SK-N-SH (cell line): ENCODE data around the gene CHD6. TPM values are rescaled to one million over a fixed set of nuclear protein-coding genes. Genes with fewer than 3 reads are reported as not detected.

Source experiments
- CTCF ChIA-PET: fragments of 300-600, 350-600 bp; formaldehyde crosslinking; extraction: SDS; loops from one replicate; lab custom pipeline; 2021; lab: Yijun Ruan, JAX
- POLR2A ChIA-PET: fragments of 350-600 bp; sonication (Branson Sonifier 250); formaldehyde crosslinking; extraction: SDS; loops from one replicate; lab custom pipeline; 2020; ENCODE audit warnings: antibody characterized with exemption, inconsistent platforms; lab: Yijun Ruan, JAX
- DNase-seq: peaks from one replicate; pipeline ENCODE4 v3.0.0; 2012
- H2AFZ ChIP-seq: fragments of 200-600 bp; sonication (generic); 2 replicates; pipeline ENCODE4 v1.8.1; 2016; ENCODE audit warnings: antibody characterized with exemption, mild to moderate bottlenecking, low read depth
- H3F3A ChIP-seq: fragments of 200-600 bp; sonication (generic); replicated peaks from 2 replicates; pipeline ENCODE3; 2016; ENCODE audit warnings: antibody characterized with exemption, mild to moderate bottlenecking; ENCODE audit not compliant: insufficient read depth
- H3K27ac ChIP-seq, 2 experiments: fragments of 200-500 bp in 1 of 2; fragments of 200-600 bp in 1 of 2; sonication (Bioruptor generic) in 1 of 2; sonication (generic), shearing (Covaris generic) in 1 of 2; 2 replicates each; pipeline versions ENCODE4 v1.5.1 to v1.6.1; 2014 to 2016; ENCODE audit warnings: low read depth in 2 of 2, inconsistent platforms in 1 of 2, low read length in 1 of 2, mild to moderate bottlenecking in 1 of 2, mixed read lengths in 1 of 2
- H3K27me3 ChIP-seq: fragments of 200-600 bp; sonication (generic), shearing (Covaris generic); 2 replicates; pipeline ENCODE4 v1.6.1; 2016; ENCODE audit warnings: mixed run types; ENCODE audit not compliant: insufficient read depth
- H3K36me3 ChIP-seq, 2 experiments: fragments of 200-500 bp in 1 of 2; fragments of 200-600 bp in 1 of 2; sonication (Bioruptor generic) in 1 of 2; sonication (generic) in 1 of 2; replicated peaks in 1 of 2; 2 replicates each; pipeline versions ENCODE3 to v1.5.1; 2014 to 2016; ENCODE audit warnings: low read length in 1 of 2, mild to moderate bottlenecking in 1 of 2; ENCODE audit not compliant: insufficient read depth in 2 of 2, control insufficient read depth in 1 of 2
- H3K4me1 ChIP-seq, 2 experiments: fragments of 200-500 bp in 1 of 2; fragments of 200-600 bp in 1 of 2; sonication (Bioruptor generic) in 1 of 2; sonication (generic), shearing (Covaris generic) in 1 of 2; 2 replicates each; pipeline versions ENCODE4 v1.5.1 to v1.6.1; 2014 to 2016; ENCODE audit warnings: low read depth in 1 of 2, low read length in 1 of 2, mixed run types in 1 of 2; ENCODE audit not compliant: insufficient read depth in 2 of 2, control insufficient read depth in 1 of 2
- H3K4me2 ChIP-seq: fragments of 200-600 bp; sonication (generic), shearing (Covaris generic); 2 replicates; pipeline ENCODE4 v1.6.1; 2017; ENCODE audit warnings: mixed run types
- H3K4me3 ChIP-seq, 2 experiments: fragments of 200-500 bp in 1 of 2; fragments of 200-600 bp in 1 of 2; sonication (Bioruptor generic) in 1 of 2; sonication (generic), shearing (Covaris generic) in 1 of 2; 2 replicates each; pipeline versions ENCODE4 v1.5.1 to v1.8.1; 2014 to 2016; ENCODE audit warnings: low read depth in 2 of 2, inconsistent platforms in 1 of 2, low read length in 1 of 2, mild to moderate bottlenecking in 1 of 2, mixed read lengths in 1 of 2, moderate library complexity in 1 of 2
- H3K79me2 ChIP-seq: fragments of 200-600 bp; sonication (generic); 2 replicates; pipeline ENCODE4 v1.8.1; 2017; ENCODE audit warnings: mild to moderate bottlenecking; ENCODE audit not compliant: insufficient read depth
- H3K9ac ChIP-seq: fragments of 200-600 bp; sonication (generic); 2 replicates; pipeline ENCODE4 v1.6.1; 2017; ENCODE audit warnings: mixed run types
- H3K9me2 ChIP-seq: fragments of 200-600 bp; sonication (generic); 2 replicates; pipeline ENCODE4 v1.6.1; 2017; ENCODE audit warnings: mixed run types
- H3K9me3 ChIP-seq: fragments of 200-600 bp; sonication (generic); 2 replicates; pipeline ENCODE4 v1.6.1; 2017; ENCODE audit warnings: mixed run types, mild to moderate bottlenecking, moderate library complexity
- H4K20me1 ChIP-seq: fragments of 200-600 bp; sonication (generic); 2 replicates; pipeline ENCODE4 v1.6.1; 2017; ENCODE audit warnings: mild to moderate bottlenecking, mixed run types; ENCODE audit not compliant: insufficient read depth
- EP300 ChIP-seq, 2 experiments: IDR thresholded peaks; 2 replicates each; pipeline versions ENCODE4 v1.4.0 to v1.6.1; 2012; ENCODE audit warnings: borderline replicate concordance in 1 of 2, low read depth in 1 of 2, low read length in 1 of 2
- JUND ChIP-seq: IDR thresholded peaks from 2 replicates; pipeline ENCODE4 v1.4.0; 2012
- WGBS: methylation state at CpG from one replicate; pipeline ENCODE4 v1.1.6; 2017; ENCODE audit warnings: low lambda C conversion rate; 5-methylcytosine and 5-hydroxymethylcytosine counted together
- polyA plus RNA-seq, 3 experiments: library from polyadenylated mRNA; depleted of rRNA; stranded (reverse); fragments of >200 nt; gene quantifications; 2 replicates each; pipeline ENCODE4 v1.2.3, GENCODE V29; 2012
- TF ChIP-seq, protein P1 (sequence below): fragments of 200-600 bp; sonication (generic); IDR thresholded peaks from 2 replicates; pipeline ENCODE4 v1.6.1; 2017; ENCODE audit warnings: antibody characterized with exemption, mild to moderate bottlenecking, moderate library complexity
- TF ChIP-seq, protein P2 (sequence below): IDR thresholded peaks from 2 replicates; pipeline ENCODE4 v1.6.1; 2012; ENCODE audit warnings: mild to moderate bottlenecking, low read depth, low read length, moderate library complexity

CHD6 gene
- polyA plus RNA-seq, 1 of the 3 experiments (the other 2 are of a cell fraction): 7.1 TPM

DNA sequence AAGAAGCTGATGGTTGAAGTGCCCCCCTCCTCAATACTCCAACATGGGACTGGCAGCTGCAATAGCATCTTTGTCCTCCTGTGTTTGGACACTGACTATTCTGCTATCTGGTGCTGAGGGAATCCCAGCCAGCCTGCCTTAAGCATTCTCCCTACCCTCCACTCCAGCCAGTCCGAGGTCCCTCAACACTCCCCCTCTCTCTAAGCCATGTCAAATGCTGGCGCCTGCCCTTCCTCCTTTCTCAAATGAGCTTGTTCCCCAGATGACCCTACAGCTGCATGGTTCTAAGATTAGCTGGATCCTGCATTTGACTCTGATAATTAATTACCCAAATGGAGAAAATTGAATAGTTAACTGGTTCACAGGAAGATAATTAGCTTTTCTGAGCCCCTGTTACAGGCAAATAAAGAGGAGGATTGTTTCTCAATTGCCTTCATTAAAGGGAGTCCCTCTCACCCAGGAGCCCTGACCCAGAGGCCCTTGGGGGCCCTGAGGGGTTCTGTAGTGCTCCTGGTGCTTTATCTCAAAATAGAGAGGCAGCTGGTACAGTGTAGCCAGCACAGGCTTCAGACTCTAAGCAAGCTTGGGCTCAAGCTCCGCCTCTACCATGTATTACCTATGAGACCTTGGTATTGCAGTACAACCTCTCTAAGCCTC, 37.9 kb upstream of the CHD6 start:
- Histone ChIP-seq H2AFZ (no peak overlapping the region), H3K4me3 (no peak overlapping the region), H3K9me2 (no peaks in the 10 kb centered on the region), H3F3A (no peaks in the 10 kb centered on the region), H3K27me3 (no peaks in the 10 kb centered on the region), H3K4me2 (no peak overlapping the region)
- 0 out of 4 replicates have a peak, but pooled peaks of 1 of the 2 experiments have one; percentile 17 for TF ChIP-seq EP300 (IDR thresholded peaks at IDR 0.05; ENCODE audit: borderline replicate concordance in 1 of 2, low read depth in 1 of 2, low read length in 1 of 2)
- TF ChIP-seq, protein P1, sequence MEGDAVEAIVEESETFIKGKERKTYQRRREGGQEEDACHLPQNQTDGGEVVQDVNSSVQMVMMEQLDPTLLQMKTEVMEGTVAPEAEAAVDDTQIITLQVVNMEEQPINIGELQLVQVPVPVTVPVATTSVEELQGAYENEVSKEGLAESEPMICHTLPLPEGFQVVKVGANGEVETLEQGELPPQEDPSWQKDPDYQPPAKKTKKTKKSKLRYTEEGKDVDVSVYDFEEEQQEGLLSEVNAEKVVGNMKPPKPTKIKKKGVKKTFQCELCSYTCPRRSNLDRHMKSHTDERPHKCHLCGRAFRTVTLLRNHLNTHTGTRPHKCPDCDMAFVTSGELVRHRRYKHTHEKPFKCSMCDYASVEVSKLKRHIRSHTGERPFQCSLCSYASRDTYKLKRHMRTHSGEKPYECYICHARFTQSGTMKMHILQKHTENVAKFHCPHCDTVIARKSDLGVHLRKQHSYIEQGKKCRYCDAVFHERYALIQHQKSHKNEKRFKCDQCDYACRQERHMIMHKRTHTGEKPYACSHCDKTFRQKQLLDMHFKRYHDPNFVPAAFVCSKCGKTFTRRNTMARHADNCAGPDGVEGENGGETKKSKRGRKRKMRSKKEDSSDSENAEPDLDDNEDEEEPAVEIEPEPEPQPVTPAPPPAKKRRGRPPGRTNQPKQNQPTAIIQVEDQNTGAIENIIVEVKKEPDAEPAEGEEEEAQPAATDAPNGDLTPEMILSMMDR: no peak
- TF ChIP-seq, all 33 proteins: peak for 1
- POLR2A ChIA-PET: interaction anchor here (0.7 kb wide), 1 partner anchor 38 kb away, joined by 3 read pairs; the partner anchor contains the start of gene CHD6
- H4K20me1 ChIP-seq: no peaks in the 10 kb centered on the region
- peak; percentile 28 for DNase-seq
- no peaks in the 10 kb centered on the region for H3K9me3 ChIP-seq
- peaks cover 0 to 7% of the 10 kb centered on the region in 2 experiments; a peak in 1 of 4 replicates for H3K4me1 ChIP-seq
- peak overlapping the region in 1 of 2 experiments; percentile 9; a peak in 2 of 4 replicates for H3K27ac ChIP-seq
- H3K79me2 ChIP-seq: no peaks in the 10 kb centered on the region
- CTCF ChIA-PET: interaction anchor here (1.0 to 2.6 kb wide), 4 partner anchors 13 to 42 kb away, joined by 3 to 5 read pairs (median 4); no protein-coding TSS in a partner anchor
- H3K9ac ChIP-seq: no peak overlapping the region
- no peaks in the 10 kb centered on the region for H3K36me3 ChIP-seq
- WGBS: 28% methylated on average over 3 of the region's 3 CpGs

DNA sequence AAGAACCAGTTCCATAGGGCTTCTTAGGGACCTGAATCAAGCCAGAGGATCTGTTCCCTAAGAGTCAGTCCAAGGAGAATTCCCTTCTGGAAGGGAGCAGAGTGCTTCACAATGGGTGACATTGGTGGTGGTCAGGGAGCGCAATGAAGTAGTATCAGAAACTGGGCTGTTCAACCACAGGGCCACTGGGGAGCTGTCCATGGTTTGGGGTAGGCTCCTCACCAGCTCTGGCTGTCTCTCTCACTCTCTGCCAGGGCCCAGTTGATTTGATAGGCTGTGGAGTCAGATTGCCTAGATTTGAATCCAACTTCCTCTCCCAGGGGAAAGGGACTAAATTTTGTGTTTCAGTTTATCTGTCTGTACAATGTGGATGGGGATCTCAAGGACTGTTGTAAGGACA, 36.7 kb upstream of the CHD6 start:
- Histone ChIP-seq H4K20me1 (no peaks in the 10 kb centered on the region), H3K9me3 (no peaks in the 10 kb centered on the region), H3K9me2 (no peaks in the 10 kb centered on the region), H3F3A (no peaks in the 10 kb centered on the region), H2AFZ (no peak overlapping the region), H3K36me3 (no peaks in the 10 kb centered on the region), H3K4me1 (peaks cover 0 to 7% of the 10 kb centered on the region in 2 experiments; a peak in 1 of 4 replicates), H3K9ac (no peak overlapping the region), H3K27ac (no peak overlapping the region), H3K4me3 (no peak overlapping the region), H3K4me2 (no peak overlapping the region), H3K79me2 (no peaks in the 10 kb centered on the region)
- CTCF ChIA-PET: interaction anchor here (2.6 kb wide), 1 partner anchor 12 kb away, joined by 5 read pairs; no protein-coding TSS in a partner anchor
- no peak for DNase-seq
- WGBS: 83% methylated on average over 1 of the region's 1 CpG
- TF ChIP-seq, protein P2, sequence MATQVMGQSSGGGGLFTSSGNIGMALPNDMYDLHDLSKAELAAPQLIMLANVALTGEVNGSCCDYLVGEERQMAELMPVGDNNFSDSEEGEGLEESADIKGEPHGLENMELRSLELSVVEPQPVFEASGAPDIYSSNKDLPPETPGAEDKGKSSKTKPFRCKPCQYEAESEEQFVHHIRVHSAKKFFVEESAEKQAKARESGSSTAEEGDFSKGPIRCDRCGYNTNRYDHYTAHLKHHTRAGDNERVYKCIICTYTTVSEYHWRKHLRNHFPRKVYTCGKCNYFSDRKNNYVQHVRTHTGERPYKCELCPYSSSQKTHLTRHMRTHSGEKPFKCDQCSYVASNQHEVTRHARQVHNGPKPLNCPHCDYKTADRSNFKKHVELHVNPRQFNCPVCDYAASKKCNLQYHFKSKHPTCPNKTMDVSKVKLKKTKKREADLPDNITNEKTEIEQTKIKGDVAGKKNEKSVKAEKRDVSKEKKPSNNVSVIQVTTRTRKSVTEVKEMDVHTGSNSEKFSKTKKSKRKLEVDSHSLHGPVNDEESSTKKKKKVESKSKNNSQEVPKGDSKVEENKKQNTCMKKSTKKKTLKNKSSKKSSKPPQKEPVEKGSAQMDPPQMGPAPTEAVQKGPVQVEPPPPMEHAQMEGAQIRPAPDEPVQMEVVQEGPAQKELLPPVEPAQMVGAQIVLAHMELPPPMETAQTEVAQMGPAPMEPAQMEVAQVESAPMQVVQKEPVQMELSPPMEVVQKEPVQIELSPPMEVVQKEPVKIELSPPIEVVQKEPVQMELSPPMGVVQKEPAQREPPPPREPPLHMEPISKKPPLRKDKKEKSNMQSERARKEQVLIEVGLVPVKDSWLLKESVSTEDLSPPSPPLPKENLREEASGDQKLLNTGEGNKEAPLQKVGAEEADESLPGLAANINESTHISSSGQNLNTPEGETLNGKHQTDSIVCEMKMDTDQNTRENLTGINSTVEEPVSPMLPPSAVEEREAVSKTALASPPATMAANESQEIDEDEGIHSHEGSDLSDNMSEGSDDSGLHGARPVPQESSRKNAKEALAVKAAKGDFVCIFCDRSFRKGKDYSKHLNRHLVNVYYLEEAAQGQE: peak; percentile 91
- TF ChIP-seq JUND: no peak
- TF ChIP-seq, all 33 proteins: peak for 1
- POLR2A ChIA-PET: no interaction called here
- H3K27me3 ChIP-seq: no peaks in the 10 kb centered on the region; the same call in 1 of the 2 replicates
